GM12865 (cell line): ENCODE data around the gene ANKRD28.
"Not testable (repeated sequence)": the region's sequence is repeated elsewhere in the genome, so short reads cannot be mapped to it uniquely, and the experiment has no call there.

ENCODE experiments used
- DNase-seq: peaks from one replicate; pipeline ENCODE4 v3.0.0; 2010; ENCODE audit warnings: low read depth
- H3K4me3 ChIP-seq: 2 replicates; pipeline ENCODE4 v1.5.1; 2011; ENCODE audit warnings: mild to moderate bottlenecking, low read depth, low read length, control low read depth
- CTCF ChIP-seq: IDR thresholded peaks from 2 replicates; pipeline ENCODE4 v1.5.1; 2011; ENCODE audit warnings: low read length, control low read depth, low read depth, inconsistent platforms; ENCODE audit not compliant: insufficient read depth; ENCODE audit errors: missing control alignments

Gene ANKRD28

GRCh38 chr3:15778332-15778858 is 19.4 kb downstream of the ANKRD28 start:
- no peak for DNase-seq
- TF ChIP-seq CTCF: no peak
- H3K4me3 ChIP-seq: no peak overlapping the region

- H3K4me3 ChIP-seq: not testable (repeated sequence)
- peak; percentile 52 for DNase-seq
Observed at GRCh38 chr3:15774931-15775560, 22.7 kb downstream of the ANKRD28 start.

- DNase-seq: no peak
Observed at GRCh38 chr3:15771444-15771843, 26.3 kb downstream of the ANKRD28 start.

GRCh38 chr3:15769256-15769915 is 28.4 kb downstream of the ANKRD28 start:
- peak; percentile 22 for DNase-seq
- no peak for TF ChIP-seq CTCF
- no peak overlapping the region for H3K4me3 ChIP-seq

More at GRCh38 chr3:15771444-15771843, 26.3 kb downstream of the ANKRD28 start:
- TF ChIP-seq CTCF: no peak
- no peak overlapping the region for H3K4me3 ChIP-seq

- DNase-seq: peak; percentile 65
- H3K4me3 ChIP-seq: no peak overlapping the region
- no peak for TF ChIP-seq CTCF
Observed at GRCh38 chr3:15768421-15769255, 29.1 kb downstream of the ANKRD28 start.

- H3K4me3 ChIP-seq: no peak overlapping the region
- DNase-seq: peak; percentile 12
- TF ChIP-seq CTCF: no peak
Observed at GRCh38 chr3:15766406-15766805, 31.4 kb downstream of the ANKRD28 start.

GRCh38 chr3:15758295-15758694 is 39.5 kb downstream of the ANKRD28 start:
- no peak for DNase-seq
- TF ChIP-seq CTCF: no peak
- no peak overlapping the region for H3K4me3 ChIP-seq
